CD4-positive, alpha-beta T cell treated with Interleukin-15 for 4 hours (primary cell): ENCODE data around the gene RRN3.
"Not testable (repeated sequence)": the region's sequence is repeated elsewhere in the genome, so short reads cannot be mapped to it uniquely, and the experiment has no call there.

Experiments
- DNase-seq: peaks from one replicate; pipeline ENCODE4 v3.0.0-alpha.2; 2020; ENCODE audit warnings: low spot score

Gene RRN3, protein sequence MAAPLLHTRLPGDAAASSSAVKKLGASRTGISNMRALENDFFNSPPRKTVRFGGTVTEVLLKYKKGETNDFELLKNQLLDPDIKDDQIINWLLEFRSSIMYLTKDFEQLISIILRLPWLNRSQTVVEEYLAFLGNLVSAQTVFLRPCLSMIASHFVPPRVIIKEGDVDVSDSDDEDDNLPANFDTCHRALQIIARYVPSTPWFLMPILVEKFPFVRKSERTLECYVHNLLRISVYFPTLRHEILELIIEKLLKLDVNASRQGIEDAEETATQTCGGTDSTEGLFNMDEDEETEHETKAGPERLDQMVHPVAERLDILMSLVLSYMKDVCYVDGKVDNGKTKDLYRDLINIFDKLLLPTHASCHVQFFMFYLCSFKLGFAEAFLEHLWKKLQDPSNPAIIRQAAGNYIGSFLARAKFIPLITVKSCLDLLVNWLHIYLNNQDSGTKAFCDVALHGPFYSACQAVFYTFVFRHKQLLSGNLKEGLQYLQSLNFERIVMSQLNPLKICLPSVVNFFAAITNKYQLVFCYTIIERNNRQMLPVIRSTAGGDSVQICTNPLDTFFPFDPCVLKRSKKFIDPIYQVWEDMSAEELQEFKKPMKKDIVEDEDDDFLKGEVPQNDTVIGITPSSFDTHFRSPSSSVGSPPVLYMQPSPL

DNA sequence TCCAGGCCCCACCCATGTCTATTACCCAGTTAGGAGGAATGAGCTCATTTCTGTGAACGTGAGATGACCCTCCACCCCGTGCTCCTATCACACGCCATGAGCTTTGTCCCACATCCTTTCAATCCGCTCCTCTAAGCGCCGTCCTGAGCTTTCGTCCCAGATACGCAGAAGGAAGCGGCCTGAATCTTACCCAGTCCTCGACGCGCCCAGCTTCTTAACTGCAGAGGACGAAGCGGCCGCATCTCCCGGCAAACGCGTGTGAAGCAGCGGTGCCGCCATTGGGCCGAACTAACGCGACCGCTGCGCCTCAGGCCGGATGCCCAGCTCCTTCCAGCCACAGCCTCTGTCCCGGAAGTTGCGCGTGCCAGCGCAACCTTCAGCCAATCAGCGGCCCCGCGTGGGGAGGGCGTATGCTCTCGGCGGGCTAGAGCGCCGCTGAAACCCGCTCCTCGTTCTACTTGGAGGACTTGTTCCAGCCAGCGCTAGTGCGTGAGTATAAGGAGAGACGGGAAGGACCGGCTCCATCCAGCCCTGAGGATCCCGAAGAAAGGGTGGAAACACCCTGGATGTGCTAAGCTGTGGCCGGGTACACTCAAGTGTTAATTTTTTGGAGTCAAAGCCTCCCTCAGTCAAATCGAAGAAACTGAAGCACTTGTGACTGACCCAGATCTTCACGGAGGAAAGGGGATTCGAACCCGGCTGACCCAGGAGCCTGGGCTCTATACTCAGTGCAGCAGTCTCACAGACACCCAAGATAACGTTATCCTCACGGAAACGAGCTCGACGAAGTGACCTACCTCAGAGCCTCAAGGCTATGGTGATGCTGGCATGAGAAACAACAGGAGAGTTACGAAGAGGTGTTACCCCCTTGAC is at the start of gene RRN3:
Gene RRN3 (minus strand): TSS at position 318 of the 873 bp plus-strand sequence. CDS start 39 bp downstream, at position 279.
- DNase-seq, result peak; percentile 86

GRCh38 chr16:15143601-15144091 is 49.6 kb upstream of the RRN3 start:
- DNase-seq, result not testable (repeated sequence)

DNA sequence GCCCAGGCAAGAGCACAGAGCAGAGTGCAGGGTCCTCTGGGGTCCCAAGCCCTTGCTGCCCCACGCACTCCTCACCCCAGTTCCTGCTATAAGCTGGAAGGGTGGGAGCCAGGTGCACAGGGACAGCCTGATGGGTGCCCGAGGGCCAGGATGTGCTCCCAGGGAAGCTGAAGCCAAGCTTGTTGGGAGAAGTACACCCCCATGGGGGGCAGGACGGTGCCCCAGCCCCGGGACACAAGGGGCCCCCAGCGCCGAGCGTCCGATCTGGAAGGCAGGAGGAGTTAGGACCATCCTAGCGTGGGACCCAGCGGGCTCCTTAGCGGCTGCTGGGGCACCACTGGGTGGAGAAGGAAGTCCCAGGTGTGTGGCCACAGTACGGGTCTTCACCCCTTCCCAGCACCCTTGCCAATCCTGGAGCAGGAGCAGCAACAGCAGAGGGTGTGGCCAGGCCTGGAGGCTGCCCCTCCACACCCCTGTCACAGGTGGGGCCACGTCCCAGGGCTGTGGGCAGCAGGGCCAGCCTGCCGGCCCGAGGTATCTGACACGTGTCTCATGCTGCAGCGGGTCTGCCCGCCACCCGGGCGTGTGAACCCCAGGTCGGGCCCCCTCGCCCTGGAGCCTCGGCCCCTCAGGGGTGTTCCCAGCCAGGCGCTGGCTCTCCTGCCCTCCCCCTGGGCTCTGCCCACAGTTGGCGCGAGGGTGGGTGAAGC is 49.0 kb upstream of the RRN3 start:
- not testable (repeated sequence) for DNase-seq

GRCh38 chr16:15142107-15142890 is 48.2 kb upstream of the RRN3 start:
- DNase-seq, result not testable (repeated sequence)

- no peak for DNase-seq
Observed at GRCh38 chr16:15141586-15141985, 47.5 kb upstream of the RRN3 start.

- DNase-seq, result not testable (repeated sequence)
Observed at GRCh38 chr16:15140444-15141365, 46.6 kb upstream of the RRN3 start.

GRCh38 chr16:15137514-15137913 is 43.4 kb upstream of the RRN3 start:
- not testable (repeated sequence) for DNase-seq

DNA sequence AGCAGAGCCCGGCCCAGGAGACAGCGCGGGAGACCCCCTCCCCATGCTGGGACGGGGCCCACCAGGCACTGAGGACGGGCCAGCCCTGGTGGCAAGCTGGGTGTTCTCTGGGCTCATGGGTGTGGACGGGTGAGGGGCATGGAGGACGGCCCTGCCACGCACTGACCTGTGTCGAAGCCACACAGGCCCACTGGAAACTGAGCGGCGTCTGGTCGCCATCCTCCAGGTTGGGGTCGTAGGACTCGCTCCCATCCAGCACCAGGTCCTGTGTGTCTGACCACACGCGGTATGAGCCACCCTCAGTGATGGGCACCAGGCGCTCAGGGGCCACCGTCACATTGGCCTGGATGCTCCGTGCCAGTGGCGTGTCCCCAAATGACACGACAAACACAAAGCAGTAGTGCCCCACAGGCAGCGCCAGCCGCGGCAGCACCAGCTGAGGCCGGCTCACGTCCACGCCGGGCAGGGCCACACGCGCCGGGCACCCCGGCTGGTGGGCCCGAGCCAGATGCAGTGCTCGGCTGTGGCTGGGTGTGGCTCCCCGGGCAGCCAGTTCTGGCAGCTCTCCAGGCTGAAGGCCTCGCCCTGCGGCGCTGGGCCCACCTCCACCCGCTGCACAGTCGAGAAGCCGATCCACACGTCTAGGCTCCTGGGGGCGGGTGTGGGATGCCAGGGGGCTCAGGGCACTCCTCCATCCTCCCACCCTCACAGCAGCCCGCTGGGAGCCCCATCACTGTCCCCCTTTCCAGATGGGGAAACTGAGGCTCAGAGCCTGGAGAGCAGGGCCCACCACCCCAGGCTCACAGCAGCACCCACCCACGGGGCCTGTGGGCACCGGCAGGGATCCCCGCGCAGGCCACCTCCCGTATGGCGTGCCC is 41.6 kb upstream of the RRN3 start:
- DNase-seq, result not testable (repeated sequence)

GRCh38 chr16:15134752-15135482 is 40.8 kb upstream of the RRN3 start:
- DNase-seq, result not testable (repeated sequence)

DNA sequence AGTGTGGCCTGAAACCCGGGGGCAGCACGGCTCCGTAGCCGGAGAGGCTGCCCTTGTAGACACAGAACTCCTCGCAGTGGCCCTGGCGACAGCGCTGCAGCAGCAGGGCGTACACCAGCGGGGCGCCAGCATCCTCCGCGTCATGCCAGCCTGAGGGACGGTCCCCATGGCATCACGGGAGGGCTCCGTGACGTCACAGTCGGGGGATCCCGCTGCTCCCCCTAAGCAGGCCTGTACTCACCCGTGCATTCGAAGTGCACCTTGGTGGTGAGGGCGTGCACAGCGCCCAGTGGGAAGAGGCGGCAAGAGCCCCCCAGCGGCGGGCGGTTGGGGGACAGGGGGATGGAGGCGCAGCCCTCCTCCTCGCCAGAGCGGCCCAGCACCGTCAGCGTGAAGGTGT is 39.5 kb upstream of the RRN3 start:
- not testable (repeated sequence) for DNase-seq

- not testable (repeated sequence) for DNase-seq
Observed at GRCh38 chr16:15132719-15133428, 38.8 kb upstream of the RRN3 start.

- not testable (repeated sequence) for DNase-seq
Observed at GRCh38 chr16:15130943-15131700, 37.0 kb upstream of the RRN3 start.

DNA sequence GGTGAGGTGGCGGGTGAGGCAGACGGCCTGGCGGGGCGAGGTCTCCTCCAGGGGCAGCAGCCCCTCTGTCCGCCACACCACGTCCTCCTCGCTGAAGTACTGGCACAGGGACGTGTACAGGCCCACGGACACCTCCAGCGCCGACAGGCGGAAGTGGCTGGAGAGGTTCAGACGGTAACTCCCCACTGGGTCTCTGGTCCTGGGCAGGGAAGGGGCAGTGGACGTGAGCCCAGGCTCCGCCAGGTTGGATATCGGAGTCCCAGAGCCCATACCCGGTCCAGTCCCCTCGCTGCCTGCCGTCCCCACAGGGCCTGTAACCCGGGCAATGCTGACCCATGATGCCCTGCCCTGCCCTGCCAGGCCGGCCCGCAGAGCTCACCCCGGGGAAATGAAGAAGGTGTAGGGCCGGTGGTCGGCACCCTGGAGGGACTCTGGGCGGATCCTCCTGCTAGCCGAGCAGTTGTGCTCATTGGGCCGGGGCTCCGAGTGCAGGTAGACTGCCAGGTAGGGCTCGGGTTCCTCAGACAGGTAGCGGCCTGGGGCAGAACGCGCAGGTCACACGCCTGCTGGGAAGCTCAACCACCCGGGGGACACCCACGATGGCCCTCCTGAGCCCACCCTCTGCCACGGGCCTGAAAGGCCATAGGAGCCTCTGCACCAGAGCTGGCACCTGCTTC is 36.3 kb upstream of the RRN3 start:
- not testable (repeated sequence) for DNase-seq

DNA sequence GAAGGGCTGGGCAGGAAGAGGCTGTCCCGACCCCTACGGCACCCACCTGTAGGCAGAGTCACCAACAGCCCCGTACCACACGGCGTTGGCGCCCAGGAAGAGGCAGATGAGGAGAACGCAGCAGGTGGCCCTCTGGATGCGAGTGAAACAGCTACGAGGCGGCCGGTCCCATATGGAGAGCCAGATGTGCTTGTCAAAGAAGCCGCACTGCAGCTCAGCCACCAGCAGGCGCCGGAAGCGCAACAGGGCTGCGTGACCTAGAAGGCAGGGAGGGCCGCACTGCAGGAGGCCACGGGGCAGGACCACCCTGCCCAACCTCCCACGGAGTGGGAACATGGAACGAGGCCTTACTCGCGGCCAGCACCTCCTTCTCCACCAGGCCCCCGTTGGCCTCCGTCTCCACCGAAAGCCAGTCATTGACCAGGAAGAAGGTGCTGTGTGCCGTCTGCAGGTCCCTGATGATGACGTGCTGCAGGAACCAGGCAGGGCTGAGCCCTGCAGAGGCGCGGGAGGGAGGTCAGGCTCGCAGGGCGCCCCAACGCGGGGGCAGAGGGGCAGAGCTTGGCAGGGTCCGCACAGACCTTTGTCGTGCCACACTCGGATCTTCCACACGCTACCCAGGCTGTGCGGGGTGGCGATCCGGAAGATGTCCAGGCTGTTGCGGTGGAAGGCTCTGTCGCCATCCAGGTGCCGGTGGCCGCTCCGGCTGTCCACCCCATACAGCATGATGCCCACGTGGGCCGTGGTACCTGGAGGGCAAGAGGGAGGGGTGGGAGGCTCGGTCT is 33.8 kb upstream of the RRN3 start:
- not testable (repeated sequence) for DNase-seq
